Mononuclear cell (primary cell): Measurements from ENCODE around the gene PDXDC1. TPM values are rescaled to one million over a fixed set of nuclear protein-coding genes. Genes with fewer than 3 reads are reported as not detected.
"Not testable (repeated sequence)": the region's sequence is repeated elsewhere in the genome, so short reads cannot be mapped to it uniquely, and the experiment has no call there.

Experiments
- H3K27me3 ChIP-seq: 2 replicates; pipeline ENCODE4 v1.6.0; 2011; ENCODE audit warnings: low read length, control low read depth; ENCODE audit not compliant: insufficient read depth
- H3K4me1 ChIP-seq: 2 replicates; pipeline ENCODE4 v1.5.1; 2011; ENCODE audit warnings: mild to moderate bottlenecking, low read length, control low read depth; ENCODE audit not compliant: insufficient read depth
- H3K4me3 ChIP-seq: 2 replicates; pipeline ENCODE4 v1.5.1; 2011; ENCODE audit warnings: mild to moderate bottlenecking, low read length, moderate library complexity
- H3K9me3 ChIP-seq: 2 replicates; pipeline ENCODE4 v1.5.1; 2011; ENCODE audit warnings: low read depth, mild to moderate bottlenecking, control low read depth, low read length
- total RNA-seq: library from RNA; depleted of rRNA; stranded (reverse); fragments of >200 nt; gene quantifications from one replicate; pipeline ENCODE4 v1.2.3, GENCODE V29; 2012

Gene PDXDC1
- total RNA-seq, 1 donor = 101 TPM

- Histone ChIP-seq H3K4me1 (peaks cover 21% of the 10 kb centered on the region), H3K4me3 (no peak overlapping the region), H3K9me3 (no peaks in the 10 kb centered on the region), H3K27me3 (no peaks in the 10 kb centered on the region)
These were observed 79.1 kb downstream of the PDXDC1 start for GRCh38 chr16:15053904-15054303.

GRCh38 chr16:15054357-15055140 is 79.7 kb downstream of the PDXDC1 start:
- peak overlapping the region; percentile 82 for H3K4me3 ChIP-seq
- H3K9me3 ChIP-seq = no peaks in the 10 kb centered on the region
- peaks cover 21% of the 10 kb centered on the region for H3K4me1 ChIP-seq
- no peaks in the 10 kb centered on the region for H3K27me3 ChIP-seq

GRCh38 chr16:15055141-15056053 is 80.6 kb downstream of the PDXDC1 start:
- H3K4me3 ChIP-seq = peak overlapping the region; percentile 82
- peaks cover 21% of the 10 kb centered on the region for H3K4me1 ChIP-seq
- no peaks in the 10 kb centered on the region for H3K9me3 ChIP-seq
- no peaks in the 10 kb centered on the region for H3K27me3 ChIP-seq

- no peak overlapping the region for H3K4me3 ChIP-seq
- peaks cover 26% of the 10 kb centered on the region for H3K4me1 ChIP-seq
- H3K27me3 ChIP-seq = no peaks in the 10 kb centered on the region
- no peaks in the 10 kb centered on the region for H3K9me3 ChIP-seq
These were observed 83.0 kb downstream of the PDXDC1 start for GRCh38 chr16:15057681-15058417.

- H3K27me3 ChIP-seq = no peaks in the 10 kb centered on the region
- H3K4me3 ChIP-seq = no peak overlapping the region
- no peaks in the 10 kb centered on the region for H3K9me3 ChIP-seq
- H3K4me1 ChIP-seq = peaks cover 21% of the 10 kb centered on the region
These were observed 84.5 kb downstream of the PDXDC1 start for GRCh38 chr16:15059324-15059723.

GRCh38 chr16:15062085-15062810 is 87.4 kb downstream of the PDXDC1 start:
- H3K4me3 ChIP-seq, H3K9me3 ChIP-seq, H3K27me3 ChIP-seq, H3K4me1 ChIP-seq: not testable (repeated sequence)

- not testable (repeated sequence) for H3K4me3 ChIP-seq, H3K27me3 ChIP-seq, H3K9me3 ChIP-seq, H3K4me1 ChIP-seq
These were observed 91.1 kb downstream of the PDXDC1 start for GRCh38 chr16:15065961-15066360.

GRCh38 chr16:15066690-15067089 is 91.9 kb downstream of the PDXDC1 start:
- H3K27me3 ChIP-seq, H3K4me1 ChIP-seq, H3K4me3 ChIP-seq, H3K9me3 ChIP-seq: not testable (repeated sequence)

GRCh38 chr16:15071013-15071412 is 96.2 kb downstream of the PDXDC1 start:
- not testable (repeated sequence) for H3K27me3 ChIP-seq, H3K4me3 ChIP-seq, H3K4me1 ChIP-seq, H3K9me3 ChIP-seq

- H3K27me3 ChIP-seq, H3K9me3 ChIP-seq, H3K4me1 ChIP-seq, H3K4me3 ChIP-seq: not testable (repeated sequence)
These were observed 97.3 kb downstream of the PDXDC1 start for GRCh38 chr16:15071916-15072769.

GRCh38 chr16:15073101-15073500 is 98.3 kb downstream of the PDXDC1 start:
- H3K27me3 ChIP-seq = no peaks in the 10 kb centered on the region
- H3K9me3 ChIP-seq = no peaks in the 10 kb centered on the region
- no peak overlapping the region for H3K4me3 ChIP-seq
- H3K4me1 ChIP-seq = no peaks in the 10 kb centered on the region

GRCh38 chr16:15076161-15076560 is 101.3 kb downstream of the PDXDC1 start:
- not testable (repeated sequence) for H3K4me3 ChIP-seq, H3K9me3 ChIP-seq, H3K4me1 ChIP-seq, H3K27me3 ChIP-seq

GRCh38 chr16:15080883-15081282 is 106.1 kb downstream of the PDXDC1 start:
- not testable (repeated sequence) for H3K27me3 ChIP-seq, H3K4me3 ChIP-seq, H3K4me1 ChIP-seq, H3K9me3 ChIP-seq

GRCh38 chr16:15082788-15083187 is 108.0 kb downstream of the PDXDC1 start:
- not testable (repeated sequence) for H3K9me3 ChIP-seq, H3K4me3 ChIP-seq, H3K4me1 ChIP-seq, H3K27me3 ChIP-seq
